ENCODE measurements around the gene REN.
A peak's percentile ranks its signal among the peaks of the same experiment; 100 is the strongest.

Gene REN

GRCh38 chr1:204126386-204126785 is 39.8 kb downstream of the REN start:
- Histone ChIP-seq H2BK120ac (ENCODE audit: low read depth, low read length) (no peak overlapping the region), H3K27me3 (ENCODE audit: control insufficient read depth in 1 of 2, insufficient read depth in 1 of 2, low read length in 2 of 2) (no peaks in the 10 kb centered on the region), H4K8ac (ENCODE audit: low read length) (no peak overlapping the region), H3K36me3 (ENCODE audit: control insufficient read depth in 1 of 2, insufficient read depth in 2 of 2, low read depth in 1 of 2, low read length in 2 of 2) (peaks cover 13 to 46% of the 10 kb centered on the region in 2 experiments), H3K9ac (ENCODE audit: low read length) (peak overlapping the region; percentile 74), H2BK15ac (ENCODE audit: low read depth, poor library complexity, severe bottlenecking) (no peak overlapping the region), H3K79me1 (replicated peaks; ENCODE audit: low read length, poor library complexity, severe bottlenecking) (no peaks in the 10 kb centered on the region), H2BK12ac (ENCODE audit: low read length in 2 of 2) (no peak overlapping the region), H3K14ac (ENCODE audit: low read length in 2 of 2) (no peak overlapping the region), H3K9me3 (ENCODE audit: control insufficient read depth, low read length) (no peaks in the 10 kb centered on the region), H4K91ac (ENCODE audit: low read length) (no peak overlapping the region), H2BK5ac (ENCODE audit: low read depth, low read length, poor library complexity, severe bottlenecking) (no peak overlapping the region), H3K4ac (ENCODE audit: low read depth in 1 of 2, low read length in 2 of 2) (no peak overlapping the region), H3K23ac (ENCODE audit: low read length in 2 of 2) (no peak overlapping the region), H2AK5ac (ENCODE audit: low read length, severe bottlenecking) (no peak overlapping the region), H3K4me3 (ENCODE audit: insufficient read depth in 1 of 2, low read depth in 1 of 2, low read length in 2 of 2) (no peak overlapping the region), H2AFZ (ENCODE audit: low read depth, low read length) (no peak overlapping the region), H3K27ac (ENCODE audit: low read length, poor library complexity, severe bottlenecking) (no peak overlapping the region), H3K18ac (ENCODE audit: low read depth in 1 of 2, low read length in 2 of 2) (no peak overlapping the region), H3K4me1 (ENCODE audit: control insufficient read depth, insufficient read depth, low read depth, low read length) (peaks cover 24% of the 10 kb centered on the region), H3K4me2 (ENCODE audit: low read length, poor library complexity, severe bottlenecking) (no peak overlapping the region)
- 84% methylated on average over 8 of the region's 8 CpGs for WGBS
- no peak for DNase-seq

GRCh38 chr1:204125759-204126351 is 40.3 kb downstream of the REN start:
- no peaks in the 10 kb centered on the region for H3K79me1 ChIP-seq (replicated peaks; ENCODE audit: low read length, poor library complexity, severe bottlenecking)
- peaks cover 20% of the 10 kb centered on the region for H3K4me1 ChIP-seq (ENCODE audit: control insufficient read depth, insufficient read depth, low read depth, low read length)
- H2BK12ac ChIP-seq (ENCODE audit: low read length in 2 of 2) = no peak overlapping the region
- no peak overlapping the region for H3K18ac ChIP-seq (ENCODE audit: low read depth in 1 of 2, low read length in 2 of 2)
- H3K4me3 ChIP-seq (ENCODE audit: insufficient read depth in 1 of 2, low read depth in 1 of 2, low read length in 2 of 2) = no peak overlapping the region
- WGBS = 95% methylated on average over 18 of the region's 18 CpGs
- no peak overlapping the region for H3K4me2 ChIP-seq (ENCODE audit: low read length, poor library complexity, severe bottlenecking)
- peaks cover 13 to 46% of the 10 kb centered on the region in 2 experiments for H3K36me3 ChIP-seq (ENCODE audit: control insufficient read depth in 1 of 2, insufficient read depth in 2 of 2, low read depth in 1 of 2, low read length in 2 of 2)
- DNase-seq = no peak
- no peaks in the 10 kb centered on the region for H3K27me3 ChIP-seq (ENCODE audit: control insufficient read depth in 1 of 2, insufficient read depth in 1 of 2, low read length in 2 of 2)
- no peak overlapping the region for H2AFZ ChIP-seq (ENCODE audit: low read depth, low read length)
- H2BK5ac ChIP-seq (ENCODE audit: low read depth, low read length, poor library complexity, severe bottlenecking) = no peak overlapping the region
- H2BK120ac ChIP-seq (ENCODE audit: low read depth, low read length) = no peak overlapping the region
- H3K14ac ChIP-seq (ENCODE audit: low read length in 2 of 2) = no peak overlapping the region
- no peak overlapping the region for H4K8ac ChIP-seq (ENCODE audit: low read length)
- no peak overlapping the region for H4K91ac ChIP-seq (ENCODE audit: low read length)
- no peak overlapping the region for H3K23ac ChIP-seq (ENCODE audit: low read length in 2 of 2)
- no peak overlapping the region for H3K27ac ChIP-seq (ENCODE audit: low read length, poor library complexity, severe bottlenecking)
- H2AK5ac ChIP-seq (ENCODE audit: low read length, severe bottlenecking) = no peak overlapping the region
- no peak overlapping the region for H2BK15ac ChIP-seq (ENCODE audit: low read depth, poor library complexity, severe bottlenecking)
- no peak overlapping the region for H3K9ac ChIP-seq (ENCODE audit: low read length)
- no peaks in the 10 kb centered on the region for H3K9me3 ChIP-seq (ENCODE audit: control insufficient read depth, low read length)
- H3K4ac ChIP-seq (ENCODE audit: low read depth in 1 of 2, low read length in 2 of 2) = no peak overlapping the region

- H2AK5ac ChIP-seq (ENCODE audit: low read length, severe bottlenecking) = no peak overlapping the region
- no peak overlapping the region for H3K23ac ChIP-seq (ENCODE audit: low read length in 2 of 2)
- H3K4me3 ChIP-seq (ENCODE audit: insufficient read depth in 1 of 2, low read depth in 1 of 2, low read length in 2 of 2) = no peak overlapping the region
Measured at GRCh38 chr1:204124639-204125038, 41.5 kb downstream of the REN start.

DNA sequence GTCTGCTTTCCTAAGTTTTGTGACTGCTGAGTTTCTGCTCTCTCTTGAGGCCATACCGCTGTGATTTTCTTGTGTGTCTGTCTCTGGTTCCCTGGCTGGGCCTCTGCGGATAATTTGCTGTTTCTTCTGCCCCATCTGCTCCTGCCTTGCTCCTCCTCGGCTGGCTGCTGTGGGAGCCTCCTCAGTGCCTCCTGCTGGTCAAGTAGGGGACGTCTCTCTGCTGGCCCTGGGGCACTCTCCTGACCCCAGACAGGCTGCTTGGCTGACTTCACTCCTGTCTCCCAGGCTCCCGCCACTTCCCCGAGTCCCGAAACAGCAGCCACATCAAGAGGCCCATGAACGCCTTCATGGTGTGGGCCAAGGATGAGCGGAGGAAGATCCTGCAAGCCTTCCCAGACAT is 42.8 kb downstream of the REN start:
- Histone ChIP-seq H3K4me3 (ENCODE audit: insufficient read depth in 1 of 2, low read depth in 1 of 2, low read length in 2 of 2) (no peak overlapping the region), H2BK120ac (ENCODE audit: low read depth, low read length) (no peak overlapping the region), H2BK5ac (ENCODE audit: low read depth, low read length, poor library complexity, severe bottlenecking) (no peak overlapping the region), H3K79me1 (replicated peaks; ENCODE audit: low read length, poor library complexity, severe bottlenecking) (no peaks in the 10 kb centered on the region), H3K9me3 (ENCODE audit: control insufficient read depth, low read length) (no peaks in the 10 kb centered on the region), H3K18ac (ENCODE audit: low read depth in 1 of 2, low read length in 2 of 2) (no peak overlapping the region), H3K14ac (ENCODE audit: low read length in 2 of 2) (no peak overlapping the region), H2BK12ac (ENCODE audit: low read length in 2 of 2) (no peak overlapping the region), H2AK5ac (ENCODE audit: low read length, severe bottlenecking) (no peak overlapping the region), H3K36me3 (ENCODE audit: control insufficient read depth in 1 of 2, insufficient read depth in 2 of 2, low read depth in 1 of 2, low read length in 2 of 2) (peaks cover 13 to 58% of the 10 kb centered on the region in 2 experiments), H3K4me1 (ENCODE audit: control insufficient read depth, insufficient read depth, low read depth, low read length) (peaks cover under 1% of the 10 kb centered on the region), H2AFZ (ENCODE audit: low read depth, low read length) (no peak overlapping the region), H3K9ac (ENCODE audit: low read length) (no peak overlapping the region), H3K27me3 (ENCODE audit: control insufficient read depth in 1 of 2, insufficient read depth in 1 of 2, low read length in 2 of 2) (no peaks in the 10 kb centered on the region), H3K27ac (ENCODE audit: low read length, poor library complexity, severe bottlenecking) (no peak overlapping the region), H4K91ac (ENCODE audit: low read length) (no peak overlapping the region), H4K8ac (ENCODE audit: low read length) (no peak overlapping the region), H2BK15ac (ENCODE audit: low read depth, poor library complexity, severe bottlenecking) (no peak overlapping the region), H3K4ac (ENCODE audit: low read depth in 1 of 2, low read length in 2 of 2) (no peak overlapping the region), H3K23ac (ENCODE audit: low read length in 2 of 2) (no peak overlapping the region), H3K4me2 (ENCODE audit: low read length, poor library complexity, severe bottlenecking) (no peak overlapping the region)
- no peak for DNase-seq
- 77% methylated on average over 9 of the region's 9 CpGs for WGBS

More at GRCh38 chr1:204124639-204125038, 41.5 kb downstream of the REN start:
- H3K9me3 ChIP-seq (ENCODE audit: control insufficient read depth, low read length) = no peaks in the 10 kb centered on the region
- no peaks in the 10 kb centered on the region for H3K79me1 ChIP-seq (replicated peaks; ENCODE audit: low read length, poor library complexity, severe bottlenecking)
- no peak overlapping the region for H2BK12ac ChIP-seq (ENCODE audit: low read length in 2 of 2)
- H3K27ac ChIP-seq (ENCODE audit: low read length, poor library complexity, severe bottlenecking) = no peak overlapping the region
- no peak overlapping the region for H2BK5ac ChIP-seq (ENCODE audit: low read depth, low read length, poor library complexity, severe bottlenecking)
- no peak overlapping the region for H2BK120ac ChIP-seq (ENCODE audit: low read depth, low read length)
- no peak overlapping the region for H3K9ac ChIP-seq (ENCODE audit: low read length)
- no peak overlapping the region for H4K91ac ChIP-seq (ENCODE audit: low read length)
- no peak overlapping the region for H3K18ac ChIP-seq (ENCODE audit: low read depth in 1 of 2, low read length in 2 of 2)
- no peak overlapping the region for H4K8ac ChIP-seq (ENCODE audit: low read length)
- H2AFZ ChIP-seq (ENCODE audit: low read depth, low read length) = no peak overlapping the region
- no peak overlapping the region for H3K4me2 ChIP-seq (ENCODE audit: low read length, poor library complexity, severe bottlenecking)
- DNase-seq = no peak
- no peak overlapping the region for H3K14ac ChIP-seq (ENCODE audit: low read length in 2 of 2)
- peaks cover 13 to 52% of the 10 kb centered on the region in 2 experiments for H3K36me3 ChIP-seq (ENCODE audit: control insufficient read depth in 1 of 2, insufficient read depth in 2 of 2, low read depth in 1 of 2, low read length in 2 of 2)
- H2BK15ac ChIP-seq (ENCODE audit: low read depth, poor library complexity, severe bottlenecking) = no peak overlapping the region
- no peaks in the 10 kb centered on the region for H3K27me3 ChIP-seq (ENCODE audit: control insufficient read depth in 1 of 2, insufficient read depth in 1 of 2, low read length in 2 of 2)
- H3K4me1 ChIP-seq (ENCODE audit: control insufficient read depth, insufficient read depth, low read depth, low read length) = peaks cover 10% of the 10 kb centered on the region
- 94% methylated on average over 22 of the region's 22 CpGs for WGBS
- no peak overlapping the region for H3K4ac ChIP-seq (ENCODE audit: low read depth in 1 of 2, low read length in 2 of 2)
